Measurements from ENCODE around the gene PRX. TPM values are rescaled to one million over a fixed set of nuclear protein-coding genes. Genes with fewer than 3 reads are reported as not detected.
"Not testable (repeated sequence)": the region's sequence is repeated elsewhere in the genome, so short reads cannot be mapped to it uniquely, and the experiment has no call there.

Gene PRX, protein sequence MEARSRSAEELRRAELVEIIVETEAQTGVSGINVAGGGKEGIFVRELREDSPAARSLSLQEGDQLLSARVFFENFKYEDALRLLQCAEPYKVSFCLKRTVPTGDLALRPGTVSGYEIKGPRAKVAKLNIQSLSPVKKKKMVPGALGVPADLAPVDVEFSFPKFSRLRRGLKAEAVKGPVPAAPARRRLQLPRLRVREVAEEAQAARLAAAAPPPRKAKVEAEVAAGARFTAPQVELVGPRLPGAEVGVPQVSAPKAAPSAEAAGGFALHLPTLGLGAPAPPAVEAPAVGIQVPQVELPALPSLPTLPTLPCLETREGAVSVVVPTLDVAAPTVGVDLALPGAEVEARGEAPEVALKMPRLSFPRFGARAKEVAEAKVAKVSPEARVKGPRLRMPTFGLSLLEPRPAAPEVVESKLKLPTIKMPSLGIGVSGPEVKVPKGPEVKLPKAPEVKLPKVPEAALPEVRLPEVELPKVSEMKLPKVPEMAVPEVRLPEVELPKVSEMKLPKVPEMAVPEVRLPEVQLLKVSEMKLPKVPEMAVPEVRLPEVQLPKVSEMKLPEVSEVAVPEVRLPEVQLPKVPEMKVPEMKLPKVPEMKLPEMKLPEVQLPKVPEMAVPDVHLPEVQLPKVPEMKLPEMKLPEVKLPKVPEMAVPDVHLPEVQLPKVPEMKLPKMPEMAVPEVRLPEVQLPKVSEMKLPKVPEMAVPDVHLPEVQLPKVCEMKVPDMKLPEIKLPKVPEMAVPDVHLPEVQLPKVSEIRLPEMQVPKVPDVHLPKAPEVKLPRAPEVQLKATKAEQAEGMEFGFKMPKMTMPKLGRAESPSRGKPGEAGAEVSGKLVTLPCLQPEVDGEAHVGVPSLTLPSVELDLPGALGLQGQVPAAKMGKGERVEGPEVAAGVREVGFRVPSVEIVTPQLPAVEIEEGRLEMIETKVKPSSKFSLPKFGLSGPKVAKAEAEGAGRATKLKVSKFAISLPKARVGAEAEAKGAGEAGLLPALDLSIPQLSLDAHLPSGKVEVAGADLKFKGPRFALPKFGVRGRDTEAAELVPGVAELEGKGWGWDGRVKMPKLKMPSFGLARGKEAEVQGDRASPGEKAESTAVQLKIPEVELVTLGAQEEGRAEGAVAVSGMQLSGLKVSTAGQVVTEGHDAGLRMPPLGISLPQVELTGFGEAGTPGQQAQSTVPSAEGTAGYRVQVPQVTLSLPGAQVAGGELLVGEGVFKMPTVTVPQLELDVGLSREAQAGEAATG (N-terminal part only)
- total RNA-seq (2014; rRNA removed; shearing (Covaris generic)) = 0.77 and 1.2 TPM in 2 replicates

- DNase-seq (ENCODE audit: low spot score) = no peak
These were observed at the start of gene PRX for GRCh38 chr19:40413291-40413845. Gene PRX, minus strand, starts transcription at chr19:40413378. Its CDS starts 5,446 bp downstream, at chr19:40407932.

DNA sequence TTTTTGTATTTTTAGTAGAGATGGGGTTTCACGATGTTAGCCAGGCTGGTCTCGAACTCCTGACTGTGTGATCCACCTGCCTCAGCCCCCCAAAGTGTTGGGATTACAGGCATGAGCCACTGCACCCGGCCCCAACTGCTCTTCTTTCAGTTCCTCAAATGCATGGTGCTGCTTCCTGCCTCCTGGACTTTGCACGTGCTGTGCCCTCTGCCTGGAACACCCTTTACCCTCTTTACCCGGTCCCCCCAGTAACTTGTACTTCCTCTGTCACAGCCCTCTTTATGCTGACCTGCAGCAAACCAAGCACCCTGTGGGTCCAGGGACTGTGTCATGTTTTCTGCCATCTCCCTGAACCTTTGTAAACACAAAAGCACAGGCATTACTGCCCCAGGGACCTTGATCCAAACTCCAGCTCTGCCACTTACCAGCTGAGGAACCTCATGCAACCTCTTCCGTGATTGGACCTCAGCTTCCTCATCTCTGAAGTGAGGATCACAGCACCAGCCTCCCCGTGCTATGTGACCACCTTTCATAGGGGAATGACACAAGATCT, 48.6 kb upstream of the PRX start:
- DNase-seq (ENCODE audit: low spot score) = no peak

DNA sequence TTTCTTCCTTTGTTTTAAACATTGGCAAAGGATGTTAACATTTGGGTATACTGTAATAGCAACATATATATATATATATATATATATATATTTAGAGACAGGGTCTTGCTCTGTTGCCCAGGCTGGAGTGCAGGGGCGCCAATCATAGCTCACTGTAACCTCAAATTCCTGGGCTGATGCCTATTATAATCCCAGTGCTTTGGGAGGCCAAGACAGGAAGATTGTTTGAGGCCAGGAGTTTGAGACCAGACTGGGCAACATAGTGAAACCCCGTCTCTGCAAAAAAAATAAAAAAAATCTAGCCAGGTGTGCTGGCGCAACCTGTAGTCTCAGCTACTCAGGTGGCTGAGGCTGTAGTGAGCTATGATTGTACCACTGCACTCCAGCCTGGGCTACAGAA, 47.0 kb upstream of the PRX start:
- DNase-seq (ENCODE audit: low spot score) = no peak

- no peak for DNase-seq (ENCODE audit: low spot score)
These were observed 45.4 kb upstream of the PRX start for GRCh38 chr19:40458597-40458974.

- no peak for DNase-seq (ENCODE audit: low spot score)
These were observed 44.9 kb upstream of the PRX start for GRCh38 chr19:40457953-40458596.

DNA sequence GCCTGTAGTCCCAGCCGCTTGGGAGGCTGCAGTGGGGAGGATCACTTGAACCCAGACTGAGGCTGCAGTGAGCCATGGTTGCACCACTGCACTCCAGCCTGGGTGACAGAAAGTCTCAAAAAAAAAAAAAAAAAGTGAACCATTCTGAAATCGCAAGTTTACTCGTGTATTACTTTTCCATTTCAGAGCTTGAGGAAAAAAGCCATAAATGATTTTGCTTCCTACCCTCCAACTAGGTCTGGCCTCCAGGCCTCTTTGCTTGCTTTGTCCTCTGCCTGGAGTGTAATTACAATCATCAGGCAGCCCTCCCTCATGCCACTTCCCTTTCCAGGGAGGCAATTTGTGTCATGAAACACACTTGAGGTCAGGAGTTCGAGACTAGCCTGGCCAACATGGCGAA, 43.9 kb upstream of the PRX start:
- DNase-seq (ENCODE audit: low spot score) = no peak

- DNase-seq (ENCODE audit: low spot score) = not testable (repeated sequence)
These were observed 40.8 kb upstream of the PRX start for GRCh38 chr19:40453943-40454342.

DNA sequence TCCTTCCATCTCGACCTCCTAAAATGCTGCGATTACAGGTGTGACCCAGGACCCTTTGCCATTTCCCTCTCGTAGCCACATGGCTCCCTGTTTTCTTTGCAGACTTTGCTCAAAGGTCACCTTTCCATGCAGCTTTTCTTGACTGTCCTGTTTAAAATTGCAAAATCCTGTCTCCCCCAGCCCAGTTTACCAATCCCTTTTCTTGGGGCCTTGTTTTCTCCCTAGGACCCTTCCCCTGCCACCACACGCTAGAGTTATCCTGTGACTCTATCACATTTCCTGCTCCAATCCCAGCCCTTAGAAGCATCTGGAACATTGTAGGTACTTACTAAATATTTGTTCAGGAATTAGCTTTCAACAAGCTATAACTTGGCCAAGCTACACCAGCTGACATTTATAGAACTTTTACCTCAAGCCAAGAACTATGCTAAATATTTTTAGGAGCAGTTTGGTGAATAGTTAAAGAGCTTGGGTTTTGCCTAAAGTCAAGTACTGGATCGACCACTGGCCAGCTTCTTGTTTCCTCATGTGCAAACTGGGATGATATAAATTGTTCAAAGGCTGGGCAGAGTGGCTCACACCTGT, 40.1 kb upstream of the PRX start:
- no peak for DNase-seq (ENCODE audit: low spot score)

DNA sequence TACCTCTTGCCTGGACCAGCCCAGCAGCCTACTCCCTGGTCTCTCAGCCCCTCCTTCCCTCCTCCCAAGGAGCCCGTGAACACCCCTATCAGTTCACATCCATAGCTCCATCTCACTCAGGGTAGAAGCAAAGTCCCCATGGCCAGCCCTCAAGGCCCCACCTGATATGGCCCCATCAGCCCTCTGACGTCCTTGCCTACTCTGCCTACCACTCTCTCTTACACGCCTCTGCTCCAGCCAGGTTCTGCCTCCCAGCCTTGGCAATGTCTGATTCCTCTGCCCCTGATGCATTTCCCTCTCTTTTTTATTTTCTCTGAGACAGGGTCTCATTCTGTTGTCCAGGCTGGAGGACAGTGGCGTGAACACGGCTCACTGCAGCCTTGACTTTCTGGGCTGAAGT, 38.8 kb upstream of the PRX start:
- no peak for DNase-seq (ENCODE audit: low spot score)

- no peak for DNase-seq (ENCODE audit: low spot score)
These were observed 37.5 kb upstream of the PRX start for GRCh38 chr19:40450664-40451063.

- no peak for DNase-seq (ENCODE audit: low spot score)
These were observed 36.3 kb upstream of the PRX start for GRCh38 chr19:40449506-40449905.

DNA sequence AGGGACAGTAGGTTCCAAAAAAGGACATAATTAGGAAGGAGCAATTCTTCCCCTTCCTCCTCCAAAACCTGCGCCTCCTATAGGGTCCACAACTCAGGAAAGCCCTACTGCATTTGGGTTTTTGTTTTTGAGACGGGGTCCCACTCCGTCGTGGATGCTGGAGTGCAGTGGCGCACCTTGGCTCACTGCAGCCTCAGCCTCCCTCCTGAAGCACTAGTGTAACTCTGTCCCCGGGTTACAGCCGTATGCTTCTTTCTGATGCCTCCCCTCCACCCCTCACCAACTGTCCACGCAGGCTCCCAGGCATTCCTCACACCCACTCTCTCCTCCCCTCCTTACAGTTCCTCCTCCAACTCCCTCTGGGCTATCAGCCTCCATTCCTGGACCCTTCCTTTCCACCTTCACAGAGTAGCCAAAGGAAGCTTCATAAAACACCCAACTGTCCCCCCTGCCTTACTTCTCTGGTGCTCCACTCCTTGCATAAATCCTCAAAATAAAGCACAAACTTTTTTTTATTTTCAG, 33.1 kb upstream of the PRX start:
- DNase-seq (ENCODE audit: low spot score) = no peak

- DNase-seq (ENCODE audit: low spot score) = peak; percentile 33
These were observed 32.6 kb upstream of the PRX start for GRCh38 chr19:40445780-40446262.

DNA sequence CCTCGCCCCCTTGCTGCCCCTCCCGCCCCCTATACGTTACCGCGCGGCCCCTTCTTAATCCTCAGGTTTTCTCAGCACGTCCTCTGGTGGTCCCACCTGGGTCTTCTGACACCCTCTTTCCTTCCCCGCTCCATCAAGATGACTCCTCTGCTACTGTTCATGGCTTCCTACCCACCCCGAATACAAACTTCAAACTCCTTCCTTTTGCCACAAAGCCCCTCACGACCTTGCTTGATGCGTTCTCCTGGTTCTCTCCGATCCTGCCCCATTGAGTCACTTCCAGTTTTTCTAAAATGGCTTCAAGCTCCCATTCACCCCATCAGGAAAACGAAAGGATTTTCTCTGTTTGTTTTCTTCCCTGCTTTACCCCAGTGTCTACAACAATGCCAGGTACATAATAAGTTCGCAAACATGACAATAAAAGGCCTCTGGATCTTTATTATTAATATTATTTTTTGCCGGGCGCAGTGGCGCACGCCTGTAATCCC, 31.7 kb upstream of the PRX start:
- no peak for DNase-seq (ENCODE audit: low spot score)

DNA sequence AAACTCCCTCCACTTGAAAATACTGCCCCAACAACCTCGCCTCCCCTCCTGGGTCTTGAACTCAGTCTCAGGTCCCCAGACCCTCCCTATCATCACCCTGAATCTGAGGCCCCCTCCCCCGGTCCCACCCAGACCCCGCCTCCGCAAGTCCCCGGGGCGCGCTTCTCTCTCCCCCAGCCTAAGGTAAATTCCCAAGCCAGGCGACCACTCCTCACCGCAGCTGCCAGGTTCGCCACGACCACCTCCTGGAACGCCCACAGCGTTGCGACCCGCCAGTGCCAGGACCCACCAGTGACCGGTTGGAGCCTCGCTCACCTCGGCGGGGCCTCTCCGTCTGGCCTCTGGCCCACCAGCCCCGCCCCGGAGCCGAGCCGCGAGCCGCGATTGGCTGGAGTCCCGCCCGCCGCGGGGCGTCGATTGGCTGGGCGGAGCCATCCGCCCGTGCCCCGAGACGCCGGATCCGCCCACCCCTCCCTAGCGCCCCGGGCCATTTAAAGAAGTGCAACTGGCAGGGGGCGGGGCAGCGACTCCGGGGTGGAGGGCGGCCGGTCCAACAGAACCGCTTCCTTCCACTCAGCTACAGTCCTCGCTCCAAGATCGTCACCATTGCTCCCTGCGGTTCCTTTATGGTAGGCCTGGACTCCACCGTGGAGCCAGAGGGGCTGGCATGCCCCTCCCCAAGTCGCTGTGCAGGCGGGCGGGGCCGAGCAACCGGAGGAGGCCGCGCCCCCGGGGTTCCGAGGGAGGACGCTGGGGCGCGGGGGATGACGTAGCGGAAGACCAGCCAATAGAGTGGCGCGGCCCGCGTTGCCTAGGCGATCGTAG, 31.0 kb upstream of the PRX start, which contains the start of gene SERTAD3:
TSS of gene SERTAD3 (minus strand) at position 336 of the 825 bp plus-strand sequence. CDS start 2,255 bp downstream, outside the sequence.
- DNase-seq (ENCODE audit: low spot score) = peak; percentile 88

DNA sequence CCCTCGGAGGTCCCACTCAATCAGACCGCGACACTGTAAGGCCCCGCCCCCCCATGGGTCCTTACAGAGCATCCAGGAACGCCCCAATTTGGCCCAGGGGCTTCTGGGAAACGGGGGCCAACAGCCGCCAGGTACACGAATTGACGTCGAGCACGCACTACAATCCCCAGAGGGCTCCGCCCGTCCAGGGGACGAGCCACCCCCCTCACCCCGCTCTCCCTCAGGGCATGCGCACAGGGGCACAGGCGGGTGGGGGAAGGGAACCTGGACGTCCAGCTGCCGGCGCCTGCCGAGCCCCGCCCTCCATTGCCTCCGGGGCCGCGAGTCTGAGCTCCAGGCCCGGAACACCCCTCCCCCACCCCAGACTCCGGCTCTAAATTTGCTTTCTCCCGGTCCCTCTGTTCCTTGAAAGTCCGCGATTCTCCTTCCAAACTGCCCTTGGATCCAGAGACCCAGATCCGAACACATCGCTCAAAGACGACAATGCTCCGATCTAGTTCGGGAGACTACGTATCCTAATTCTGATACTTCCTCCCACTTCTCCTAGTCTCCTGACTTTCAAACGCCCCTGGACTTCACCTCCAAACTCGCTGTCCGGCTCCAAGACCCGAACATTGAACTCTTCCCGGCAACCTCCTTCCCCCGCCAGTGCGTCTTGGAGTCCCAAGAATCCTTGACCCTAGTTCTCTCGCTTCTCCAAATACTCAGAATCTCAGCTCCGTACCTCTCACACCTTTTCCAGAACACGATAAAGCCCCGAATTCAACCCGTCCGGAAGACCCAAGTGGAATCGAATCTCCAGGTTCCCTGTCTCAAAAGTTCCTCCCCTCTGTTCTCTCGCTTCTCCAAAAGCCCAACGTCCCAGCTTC, 30.2 kb upstream of the PRX start:
- peak; percentile 98 for DNase-seq (ENCODE audit: low spot score)

GRCh38 chr19:40442328-40443130, 29.4 kb upstream of the PRX start:
- no peak for DNase-seq (ENCODE audit: low spot score)
